ENCODE data around the gene ZMYM4. TPM values are rescaled to one million over a fixed set of nuclear protein-coding genes. Genes with fewer than 3 reads are reported as not detected.

Gene ZMYM4
- total and polyA plus RNA-seq, 10 of the 15 experiments (the other 5 are each of a cell fraction or from before 2014, with no cell fraction given): 8.0 to 37.0 (median 28.1) TPM

- TF ChIP-seq E2F8 (IDR thresholded peaks at IDR 0.05; ENCODE audit: low read depth, partially characterized antibody) (no peak), HDAC6 (IDR thresholded peaks at IDR 0.05; ENCODE audit: unreplicated experiment) (no peak), REST (IDR thresholded peaks at IDR 0.05; ENCODE audit: low read depth, low read length) (no peak), SMAD5 (IDR thresholded peaks at IDR 0.05; ENCODE audit: low read depth) (no peak), ZNF622 (IDR thresholded peaks at IDR 0.05) (no peak), ZBED1 (IDR thresholded peaks at IDR 0.05; ENCODE audit: borderline replicate concordance) (no peak), RFX5 (IDR thresholded peaks at IDR 0.05; ENCODE audit: low read depth, low read length) (no peak), WRNIP1 (IDR thresholded peaks at IDR 0.05; ENCODE audit: borderline replicate concordance, low read depth, low read length) (no peak), MAX (IDR thresholded peaks at IDR 0.05; ENCODE audit: low read depth, low read length) (no peak), FOXM1 (IDR thresholded peaks at IDR 0.05; ENCODE audit: low read depth, low read length) (no peak)
Observed at GRCh38 chr1:35433714-35434113, 165.2 kb downstream of the ZMYM4 start (continued).

Measured in GM12878 (cell line).